Measurements from ENCODE around the gene CEP128. TPM values are rescaled to one million over a fixed set of nuclear protein-coding genes. Genes with fewer than 3 reads are reported as not detected.

CEP128 gene
- total and polyA plus RNA-seq, 2 experiments from 2014 or later = 7.6 to 17.6 TPM

- Histone ChIP-seq H2AFZ (no peak overlapping the region), H4K20me1 (replicated peaks; ENCODE audit: insufficient read depth) (no peaks in the 10 kb centered on the region), H3K27ac (ENCODE audit: low read depth) (no peak overlapping the region), H3K27me3 (ENCODE audit: insufficient read depth) (no peaks in the 10 kb centered on the region), H3K9me2 (ENCODE audit: insufficient read depth) (no peaks in the 10 kb centered on the region), H3K36me3 (ENCODE audit: insufficient read depth) (no peaks in the 10 kb centered on the region), H3K4me1 (ENCODE audit: insufficient read depth) (peaks cover 8% of the 10 kb centered on the region; the same call in 1 of the 2 replicates), H3K79me2 (replicated peaks; ENCODE audit: insufficient read depth) (no peaks in the 10 kb centered on the region), H3K4me3 (no peak overlapping the region), H3K4me2 (no peak overlapping the region), H3F3A (replicated peaks; ENCODE audit: low read depth) (no peaks in the 10 kb centered on the region)
- ATAC-seq (no peak), DNase-seq (ENCODE audit: low spot score) (no peak)
- Mint-ChIP-seq H3K27ac (no peak overlapping the region), H3K4me1 (peaks cover 11% of the 10 kb centered on the region; the same call in 2 of the 3 replicates), H3K36me3 (ENCODE audit: low read depth) (no peaks in the 10 kb centered on the region; the same call in 2 of the 3 replicates), H3K4me3 (no peak overlapping the region), H3K27me3 (ENCODE audit: insufficient read depth, low read depth, poor library complexity) (no peaks in the 10 kb centered on the region), H3K9me3 (no peaks in the 10 kb centered on the region)
- TF ChIP-seq ZNF331 (CRISPR knock-in tag; IDR thresholded peaks at IDR 0.05; ENCODE audit: low read depth) (no peak), POLR2AphosphoS5 (IDR thresholded peaks at IDR 0.05; ENCODE audit: low read depth) (no peak), EZH2 (IDR thresholded peaks at IDR 0.05; ENCODE audit: low read depth, unreplicated experiment) (no peak), ETS1 (IDR thresholded peaks at IDR 0.05) (no peak)
Measured at GRCh38 chr14:80776657-80777056, 164.9 kb downstream of the CEP128 start.

GRCh38 chr14:80776186-80776585, 165.4 kb downstream of the CEP128 start:
- no peak overlapping the region for H3K27ac Mint-ChIP-seq
- Histone ChIP-seq H3K4me3 (no peak overlapping the region), H3F3A (replicated peaks; ENCODE audit: low read depth) (no peaks in the 10 kb centered on the region), H2AFZ (no peak overlapping the region), H3K9me2 (ENCODE audit: insufficient read depth) (no peaks in the 10 kb centered on the region), H3K27me3 (ENCODE audit: insufficient read depth) (no peaks in the 10 kb centered on the region), H3K79me2 (replicated peaks; ENCODE audit: insufficient read depth) (no peaks in the 10 kb centered on the region), H3K4me1 (ENCODE audit: insufficient read depth) (peaks cover 8% of the 10 kb centered on the region; the same call in 1 of the 2 replicates), H3K4me2 (no peak overlapping the region), H4K20me1 (replicated peaks; ENCODE audit: insufficient read depth) (no peaks in the 10 kb centered on the region), H3K27ac (ENCODE audit: low read depth) (no peak overlapping the region), H3K36me3 (ENCODE audit: insufficient read depth) (no peaks in the 10 kb centered on the region)
- H3K4me3 Mint-ChIP-seq = no peak overlapping the region
- H3K9me3 Mint-ChIP-seq = no peaks in the 10 kb centered on the region
- no peaks in the 10 kb centered on the region for H3K27me3 Mint-ChIP-seq (ENCODE audit: insufficient read depth, low read depth, poor library complexity)
- no peaks in the 10 kb centered on the region; the same call in 2 of the 3 replicates for H3K36me3 Mint-ChIP-seq (ENCODE audit: low read depth)
- no peak for DNase-seq (ENCODE audit: low spot score)
- no peak for ATAC-seq
- TF ChIP-seq JUNB (IDR thresholded peaks at IDR 0.05; ENCODE audit: unreplicated experiment) (no peak), STAT1 (IDR thresholded peaks at IDR 0.05; ENCODE audit: unreplicated experiment) (no peak), REST (IDR thresholded peaks at IDR 0.05; ENCODE audit: unreplicated experiment) (no peak), CREB1 (CRISPR knock-in tag; IDR thresholded peaks at IDR 0.05; ENCODE audit: low read depth) (no peak), EZH2phosphoT487 (IDR thresholded peaks at IDR 0.05; ENCODE audit: unreplicated experiment) (no peak)
- H3K4me1 Mint-ChIP-seq = peaks cover 11% of the 10 kb centered on the region; the same call in 2 of the 3 replicates
